ENCODE data around the gene TRIM44. TPM values are rescaled to one million over a fixed set of nuclear protein-coding genes. Genes with fewer than 3 reads are reported as not detected.

The TRIM44 gene
- polyA plus RNA-seq, 1 donor (not counting 4 experiments of a cell fraction or from before 2014, with no cell fraction given): 48.3 TPM

- dilution Hi-C loops (cut with MboI; ENCODE audit: extremely low pct_ligation_motif_present, low sequenced_read_pairs): no loop called here
- DNase-seq (ENCODE audit: low read depth, low spot score): no peak
- Histone ChIP-seq H3K79me2 (ENCODE audit: control insufficient read depth, insufficient read depth, low read length) (no peaks in the 10 kb centered on the region), H3K4me1 (ENCODE audit: control insufficient read depth, extremely low read depth, insufficient read depth, low read length) (peaks cover 5% of the 10 kb centered on the region), H3K9me3 (ENCODE audit: control insufficient read depth, low read depth, low read length) (no peaks in the 10 kb centered on the region), H3K27ac (ENCODE audit: control insufficient read depth, insufficient read depth, low read length) (no peak overlapping the region), H3K9me1 (ENCODE audit: control insufficient read depth, extremely low read depth, insufficient read depth, low read length) (no peaks in the 10 kb centered on the region), H2AFZ (ENCODE audit: control insufficient read depth, low read length) (no peak overlapping the region), H3K4me2 (ENCODE audit: control insufficient read depth, extremely low read depth, insufficient read depth, low read depth, low read length) (no peak overlapping the region), H3K36me3 (ENCODE audit: control insufficient read depth in 2 of 2, extremely low read depth in 1 of 2, insufficient read depth in 2 of 2, low read length in 2 of 2) (no peaks in the 10 kb centered on the region), H3K27me3 (ENCODE audit: control insufficient read depth, extremely low read depth, insufficient read depth, low read length) (no peaks in the 10 kb centered on the region), H4K20me1 (ENCODE audit: control insufficient read depth, extremely low read depth, insufficient read depth, low read length) (no peaks in the 10 kb centered on the region), H3K4me3 (ENCODE audit: control insufficient read depth in 2 of 3, extremely low read depth in 1 of 3, insufficient read depth in 2 of 3, low read depth in 1 of 3, low read length in 3 of 3) (no peak overlapping the region), H3K9ac (ENCODE audit: control insufficient read depth, extremely low read depth, insufficient read depth, low read length) (no peak overlapping the region)
- FAIRE-seq: no peak
- no peak for TF ChIP-seq CTCF (optimal IDR thresholded peaks at IDR 0.05 in 1 of 3, IDR thresholded peaks at IDR 0.05 in 1 of 3, conservative IDR thresholded peaks at IDR 0.05 in 1 of 3; ENCODE audit: extremely low read depth in 1 of 3, insufficient read depth in 2 of 3, low read length in 3 of 3)
- TF ChIP-seq EZH2 (IDR thresholded peaks at IDR 0.05; ENCODE audit: low read length): no peak
Measured at GRCh38 chr11:35635933-35636332, 26.6 kb upstream of the TRIM44 start.

GRCh38 chr11:35639591-35640179, 22.9 kb upstream of the TRIM44 start:
- H3K9me1 ChIP-seq (ENCODE audit: control insufficient read depth, extremely low read depth, insufficient read depth, low read length): no peaks in the 10 kb centered on the region
- H3K4me3 ChIP-seq (ENCODE audit: control insufficient read depth in 2 of 3, extremely low read depth in 1 of 3, insufficient read depth in 2 of 3, low read depth in 1 of 3, low read length in 3 of 3): no peak overlapping the region
- H3K79me2 ChIP-seq (ENCODE audit: control insufficient read depth, insufficient read depth, low read length): no peaks in the 10 kb centered on the region
- no peaks in the 10 kb centered on the region for H3K27me3 ChIP-seq (ENCODE audit: control insufficient read depth, extremely low read depth, insufficient read depth, low read length)
- H3K27ac ChIP-seq (ENCODE audit: control insufficient read depth, insufficient read depth, low read length): no peak overlapping the region
- H3K36me3 ChIP-seq (ENCODE audit: control insufficient read depth in 2 of 2, extremely low read depth in 1 of 2, insufficient read depth in 2 of 2, low read length in 2 of 2): no peaks in the 10 kb centered on the region
- no peak overlapping the region for H3K9ac ChIP-seq (ENCODE audit: control insufficient read depth, extremely low read depth, insufficient read depth, low read length)
- DNase-seq (ENCODE audit: low read depth, low spot score) (no peak), FAIRE-seq (peak; percentile 67)
- dilution Hi-C loops (cut with MboI; ENCODE audit: extremely low pct_ligation_motif_present, low sequenced_read_pairs): no loop called here
- no peaks in the 10 kb centered on the region for H3K9me3 ChIP-seq (ENCODE audit: control insufficient read depth, low read depth, low read length)
- TF ChIP-seq EZH2 (IDR thresholded peaks at IDR 0.05; ENCODE audit: low read length) (no peak), CTCF (optimal IDR thresholded peaks at IDR 0.05 in 1 of 3, IDR thresholded peaks at IDR 0.05 in 1 of 3, conservative IDR thresholded peaks at IDR 0.05 in 1 of 3; ENCODE audit: extremely low read depth in 1 of 3, insufficient read depth in 2 of 3, low read length in 3 of 3) (no peak)
- no peak overlapping the region for H2AFZ ChIP-seq (ENCODE audit: control insufficient read depth, low read length)
- H3K4me1 ChIP-seq (ENCODE audit: control insufficient read depth, extremely low read depth, insufficient read depth, low read length): peaks cover 4% of the 10 kb centered on the region
- no peak overlapping the region for H3K4me2 ChIP-seq (ENCODE audit: control insufficient read depth, extremely low read depth, insufficient read depth, low read depth, low read length)
- H4K20me1 ChIP-seq (ENCODE audit: control insufficient read depth, extremely low read depth, insufficient read depth, low read length): no peaks in the 10 kb centered on the region
